NCI-H226 (cell line): ENCODE results near the gene EGLN2.
"Not testable (repeated sequence)": the region's sequence is repeated elsewhere in the genome, so short reads cannot be mapped to it uniquely, and the experiment has no call there.

ENCODE experiments used
- DNase-seq: peaks from one replicate; pipeline ENCODE4 v3.0.0-alpha.2; 2015

EGLN2 gene

GRCh38 chr19:40776932-40777644, 21.9 kb upstream of the EGLN2 start:
- DNase-seq, result peak; percentile 63

- no peak for DNase-seq
Measured at GRCh38 chr19:40777645-40777936, 21.4 kb upstream of the EGLN2 start.

GRCh38 chr19:40777937-40778705, 20.9 kb upstream of the EGLN2 start, which contains the start of gene RAB4B:
TSS of gene RAB4B (plus strand) at chr19:40778247. CDS start at chr19:40778376, 129 bp downstream.
- DNase-seq, result peak; percentile 99

GRCh38 chr19:40778706-40779284, 20.2 kb upstream of the EGLN2 start:
- no peak for DNase-seq

GRCh38 chr19:40780582-40780981, 18.4 kb upstream of the EGLN2 start:
- no peak for DNase-seq

- DNase-seq, result no peak
Measured at GRCh38 chr19:40781140-40781539, 17.9 kb upstream of the EGLN2 start.

GRCh38 chr19:40783711-40784110, 15.3 kb upstream of the EGLN2 start:
- DNase-seq, result no peak

- not testable (repeated sequence) for DNase-seq
Measured at GRCh38 chr19:40784146-40784545, 14.8 kb upstream of the EGLN2 start.

- no peak for DNase-seq
Measured at GRCh38 chr19:40785526-40785925, 13.5 kb upstream of the EGLN2 start.

- no peak for DNase-seq
Measured at GRCh38 chr19:40786060-40787037, 12.6 kb upstream of the EGLN2 start.

- DNase-seq, result no peak
Measured at GRCh38 chr19:40791349-40791748, 7.6 kb upstream of the EGLN2 start.

GRCh38 chr19:40791996-40792395, 7.0 kb upstream of the EGLN2 start:
- DNase-seq, result no peak

- no peak for DNase-seq
Measured at GRCh38 chr19:40797166-40797962, 1.6 kb upstream of the EGLN2 start.

GRCh38 chr19:40797963-40798682, 868 bp upstream of the EGLN2 start:
- no peak for DNase-seq

GRCh38 chr19:40799558-40800338, 757 bp downstream of the EGLN2 start:
- peak; percentile 41 for DNase-seq

- DNase-seq, result no peak
Measured at GRCh38 chr19:40800339-40800996, 1.5 kb downstream of the EGLN2 start.

GRCh38 chr19:40800997-40801377, 2.0 kb downstream of the EGLN2 start:
- no peak for DNase-seq

GRCh38 chr19:40801426-40802299, 2.7 kb downstream of the EGLN2 start:
- DNase-seq, result no peak
